GM19351 (cell line): ENCODE data around the gene ATP6V0D1.
"Not testable (repeated sequence)": the region's sequence is repeated elsewhere in the genome, so short reads cannot be mapped to it uniquely, and the experiment has no call there.

ENCODE experiments used
- ATAC-seq: cut with Tn5 transposase; IDR thresholded peaks from one replicate; pipeline ENCODE4 v1.9.1; 2021; ENCODE audit warnings: mild to moderate bottlenecking, moderate library complexity; ENCODE audit not compliant: unreplicated experiment

Gene ATP6V0D1

DNA sequence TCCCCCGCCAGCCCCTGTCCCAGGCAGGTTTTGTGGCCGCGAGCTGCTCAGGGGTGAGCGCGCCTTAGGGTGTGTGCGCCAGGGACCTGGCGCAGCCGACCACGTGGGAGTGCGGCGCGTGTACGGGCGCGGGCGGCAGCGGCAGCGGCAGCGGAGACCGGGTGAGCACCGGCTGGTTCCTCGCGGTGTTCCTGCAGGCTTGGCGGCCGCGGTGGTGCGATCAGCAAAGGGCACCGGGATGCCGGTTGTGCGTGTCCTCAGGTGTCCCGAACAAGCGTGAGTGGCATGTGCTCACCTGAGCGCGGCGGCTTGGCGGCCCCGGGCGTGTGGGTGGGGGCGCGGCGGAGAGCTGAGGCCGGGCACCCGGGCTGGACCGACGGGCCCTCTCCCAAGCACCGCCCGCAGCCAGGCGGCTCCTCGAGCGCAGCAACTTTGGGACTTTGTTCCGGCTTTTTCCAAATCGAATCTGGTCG, 50.4 kb downstream of the ATP6V0D1 start:
- no peak for ATAC-seq

DNA sequence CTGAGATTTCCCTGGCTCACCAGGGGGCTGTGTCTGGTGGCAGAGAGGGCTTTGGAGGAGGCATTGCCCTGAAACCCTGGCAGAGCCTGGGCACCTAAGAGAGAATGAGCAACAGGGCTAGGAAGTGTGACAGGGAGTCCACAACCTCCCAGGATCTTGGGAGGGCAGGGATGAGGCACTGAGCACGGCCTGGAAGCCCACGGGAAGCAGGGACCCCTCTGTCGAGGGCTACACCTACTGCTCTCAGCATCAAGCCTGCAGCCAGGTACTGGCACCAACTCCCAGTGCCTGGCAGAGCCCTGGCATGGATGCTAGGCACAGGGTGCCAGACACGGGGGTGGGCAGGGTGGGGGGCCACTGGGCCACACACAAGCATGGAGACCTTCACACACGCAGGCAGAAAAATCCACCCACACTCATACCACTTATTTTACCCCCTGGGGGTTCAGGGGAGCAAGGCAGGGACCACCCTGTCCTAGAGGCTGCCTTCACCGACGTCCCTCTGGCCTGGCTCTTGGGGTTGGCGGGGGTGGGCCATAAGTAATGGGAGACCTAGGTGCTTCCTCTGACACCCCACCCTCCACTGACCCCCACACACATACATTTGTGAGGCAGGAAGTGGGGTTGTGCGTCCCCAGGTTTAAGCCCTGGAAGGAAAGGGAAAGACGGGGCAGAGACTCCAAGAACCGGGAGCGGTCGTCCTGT, 51.0 kb downstream of the ATP6V0D1 start:
- ATAC-seq = no peak

DNA sequence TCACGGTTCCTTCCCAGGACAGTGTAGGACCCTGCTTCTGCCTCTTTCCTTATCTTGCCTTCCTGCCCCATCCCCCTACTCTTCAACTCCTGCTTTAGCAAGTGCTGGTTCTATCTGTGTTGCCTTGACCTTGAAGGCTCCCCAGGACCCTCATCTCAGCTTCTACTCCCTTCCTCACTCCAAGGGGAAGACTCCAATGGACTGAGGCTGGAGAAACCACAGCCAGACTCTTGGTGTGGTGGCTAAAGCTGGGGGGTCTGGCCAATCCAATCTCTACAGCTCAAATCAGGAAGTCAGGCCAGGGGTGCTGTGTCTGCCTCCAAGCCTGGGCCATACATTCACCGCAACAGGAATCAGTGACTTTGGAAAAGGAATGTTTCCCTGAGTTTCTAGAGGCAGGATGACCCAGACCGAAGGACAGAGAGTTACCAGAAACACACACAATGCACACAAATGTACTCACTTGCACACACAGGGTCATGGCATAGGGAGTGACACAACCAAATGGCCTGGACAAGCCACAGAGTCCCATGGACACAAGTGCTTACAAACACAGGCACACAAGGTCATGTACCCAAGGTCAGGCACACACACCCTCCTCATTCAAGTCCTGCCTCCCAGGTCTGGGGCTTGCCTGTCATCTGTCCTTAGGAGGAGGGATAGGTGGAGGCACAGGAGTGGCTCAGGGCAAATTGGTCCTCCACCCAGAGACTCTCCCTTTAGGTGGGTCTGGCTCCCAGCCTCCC, 51.7 kb downstream of the ATP6V0D1 start:
- no peak for ATAC-seq

DNA sequence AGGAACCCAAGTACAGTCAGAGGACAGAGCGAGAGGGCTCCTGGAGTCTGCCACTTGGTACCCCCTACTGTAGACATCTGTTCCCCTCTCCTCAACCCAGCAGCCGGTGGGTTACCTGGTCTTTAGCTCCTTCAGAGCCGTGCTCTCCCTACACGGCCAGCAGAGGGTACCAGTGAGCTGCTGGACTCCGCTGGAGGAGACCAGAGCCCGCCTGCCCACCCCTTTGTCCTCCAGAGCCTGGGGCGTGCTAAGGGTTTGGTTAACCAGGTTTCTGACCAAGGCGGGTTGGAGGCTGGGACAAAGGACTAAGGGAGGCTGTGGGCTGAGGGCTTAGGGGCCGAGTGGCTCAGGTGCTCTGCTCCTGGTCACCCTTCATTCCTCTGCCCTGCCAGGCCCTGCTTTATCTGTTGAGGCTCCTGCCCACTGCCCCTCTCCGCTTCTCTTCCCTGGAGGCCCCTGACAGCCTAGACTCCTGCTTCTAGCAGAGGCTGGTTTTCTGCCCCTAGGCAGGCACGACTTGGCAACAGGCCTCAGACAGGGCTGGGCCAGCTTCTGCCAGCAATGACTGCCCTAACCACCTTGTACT, 52.7 kb downstream of the ATP6V0D1 start:
- no peak for ATAC-seq

DNA sequence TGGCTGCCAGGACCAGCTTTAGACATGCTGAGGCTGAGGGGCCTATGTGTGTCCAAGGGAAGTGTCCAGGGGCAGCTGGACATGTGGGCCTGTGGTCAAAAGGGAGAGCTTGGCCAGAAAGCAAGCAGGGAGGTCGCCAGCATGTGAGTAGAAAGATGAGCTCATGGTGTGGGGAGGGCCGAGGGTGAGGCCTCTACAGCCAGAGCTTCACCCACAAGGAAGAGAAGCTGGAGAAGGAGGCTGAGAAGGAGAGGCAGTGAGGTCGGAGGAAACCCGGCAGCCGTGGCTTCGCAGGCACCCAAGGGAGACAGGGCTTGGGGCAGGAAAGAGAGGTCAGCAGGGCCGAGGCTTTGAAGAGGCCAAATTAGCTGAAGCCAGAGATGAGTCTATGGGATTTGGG, 54.0 kb downstream of the ATP6V0D1 start:
- ATAC-seq = no peak

DNA sequence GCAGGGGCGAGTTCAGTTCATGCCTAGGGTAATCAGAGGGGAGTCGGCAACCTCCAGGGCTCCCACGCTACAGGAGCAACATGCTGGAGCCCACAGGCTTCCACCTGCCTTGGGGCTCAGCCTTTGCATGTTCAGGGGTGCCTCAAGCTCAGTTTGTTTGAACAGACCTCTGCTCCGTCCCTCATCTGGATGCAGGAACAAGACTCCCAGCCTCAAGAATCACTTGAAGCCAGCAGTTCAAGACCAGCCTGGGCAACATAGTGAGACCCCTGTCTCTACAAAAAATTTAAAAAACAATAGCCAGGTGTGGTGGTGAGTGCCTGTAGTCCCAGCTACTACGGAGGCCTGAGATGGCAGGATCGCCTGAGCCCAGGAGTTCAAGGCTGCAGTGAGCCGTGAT, 54.9 kb downstream of the ATP6V0D1 start:
- ATAC-seq = no peak

DNA sequence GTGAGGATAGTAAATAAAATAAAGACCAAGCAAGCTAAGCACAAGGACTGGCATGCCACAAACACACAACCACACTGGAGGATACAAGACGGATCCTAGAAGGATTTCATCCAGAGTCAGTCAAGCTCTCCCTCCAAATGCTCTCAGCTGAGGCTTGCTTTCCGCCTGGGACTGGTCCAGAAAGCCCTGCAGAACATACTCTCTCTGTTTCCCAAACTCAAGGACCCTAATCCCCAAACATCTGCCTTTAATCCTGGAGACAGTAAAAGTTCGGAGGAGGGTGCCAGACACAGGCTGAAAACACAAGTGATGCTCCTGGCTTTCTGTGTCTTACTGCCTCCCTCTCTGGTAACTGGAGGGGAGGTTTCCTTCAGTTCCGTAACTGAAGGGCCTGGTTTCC, 55.4 kb downstream of the ATP6V0D1 start:
- no peak for ATAC-seq

DNA sequence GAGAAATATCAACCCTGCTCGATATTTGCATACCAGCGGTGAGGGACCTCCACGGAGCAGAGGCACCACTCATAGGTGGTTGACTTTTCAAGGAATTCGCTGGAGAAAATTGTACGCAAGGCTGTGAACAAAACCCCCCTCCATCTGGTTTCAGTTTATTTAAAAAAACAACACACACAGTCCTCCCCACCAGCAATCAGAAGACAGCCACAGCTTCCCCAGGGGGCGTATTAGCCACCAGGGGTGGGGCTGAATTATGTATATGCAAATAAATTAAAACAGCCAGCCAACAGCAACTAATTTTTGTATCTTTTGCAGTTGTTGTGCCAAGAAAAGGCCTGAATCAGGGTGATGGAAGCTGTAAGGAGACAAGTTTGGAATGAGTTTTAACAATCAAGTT, 55.9 kb downstream of the ATP6V0D1 start:
- no peak for ATAC-seq

DNA sequence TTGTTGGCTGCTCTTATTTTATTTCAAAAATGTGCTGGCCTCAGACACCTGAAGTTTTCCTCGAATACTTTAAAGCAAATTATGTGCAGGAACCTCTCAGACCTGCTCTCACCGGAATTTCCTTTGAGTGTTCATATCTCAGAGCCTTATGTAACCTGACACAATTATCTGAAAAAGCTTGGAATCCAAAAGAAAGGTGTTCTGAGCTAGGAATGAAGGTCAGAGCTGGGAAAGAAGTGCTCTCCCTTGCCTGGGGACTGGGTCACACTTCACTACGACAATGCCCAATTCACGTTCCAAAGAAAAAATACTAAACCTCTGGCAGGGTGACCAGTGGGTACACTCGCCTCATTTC, 56.7 kb downstream of the ATP6V0D1 start:
- no peak for ATAC-seq

DNA sequence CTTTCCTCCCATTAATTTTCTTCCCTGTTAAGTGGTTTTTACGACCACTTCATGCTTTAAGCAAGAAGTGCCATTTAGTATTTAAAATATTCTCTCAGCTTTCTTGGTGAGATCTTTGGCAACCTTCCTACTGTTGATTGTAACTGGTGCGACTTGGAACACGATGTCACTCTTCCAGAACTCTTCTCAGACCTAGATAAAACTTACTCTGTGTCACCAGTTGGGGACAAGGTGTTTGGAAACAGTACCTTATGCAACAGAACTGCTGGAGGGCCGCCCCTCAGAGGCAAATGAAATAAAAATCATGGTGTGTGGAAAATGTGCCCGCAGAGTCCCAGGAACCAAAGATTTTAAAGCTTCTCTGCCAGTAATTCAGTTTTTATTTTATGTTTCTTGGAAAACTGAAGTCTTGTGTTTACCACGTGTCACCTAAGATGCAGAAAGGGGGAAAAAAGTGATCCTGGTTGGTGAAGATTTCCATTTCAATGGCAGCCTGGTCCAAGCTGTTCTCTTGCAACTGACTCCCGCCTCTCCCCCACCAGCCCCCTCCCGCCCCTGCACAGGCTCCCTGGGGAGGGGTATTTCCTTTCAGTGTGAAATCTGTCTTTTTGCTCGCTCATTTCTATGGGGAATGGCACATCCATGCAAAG, 57.2 kb downstream of the ATP6V0D1 start:
- no peak for ATAC-seq

DNA sequence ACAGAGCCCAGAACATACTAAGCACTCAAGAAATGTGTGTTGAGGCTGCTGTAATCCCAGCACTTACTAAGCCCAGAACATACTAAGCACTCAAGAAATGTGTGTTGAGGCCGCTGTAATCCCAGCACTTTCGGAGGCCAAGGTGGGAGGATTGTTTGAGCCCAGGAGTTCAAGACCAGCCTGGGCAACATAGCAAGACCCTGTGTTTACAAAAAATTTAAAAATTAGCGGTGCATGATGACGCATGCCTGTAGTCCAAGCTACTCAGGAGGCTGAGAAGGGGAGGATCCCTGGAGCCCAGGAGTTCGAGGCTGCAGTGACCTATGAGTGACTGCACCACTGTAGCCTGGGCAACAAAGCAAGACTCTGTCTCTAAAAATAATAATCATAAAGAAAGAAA, 57.9 kb downstream of the ATP6V0D1 start:
- ATAC-seq = no peak

DNA sequence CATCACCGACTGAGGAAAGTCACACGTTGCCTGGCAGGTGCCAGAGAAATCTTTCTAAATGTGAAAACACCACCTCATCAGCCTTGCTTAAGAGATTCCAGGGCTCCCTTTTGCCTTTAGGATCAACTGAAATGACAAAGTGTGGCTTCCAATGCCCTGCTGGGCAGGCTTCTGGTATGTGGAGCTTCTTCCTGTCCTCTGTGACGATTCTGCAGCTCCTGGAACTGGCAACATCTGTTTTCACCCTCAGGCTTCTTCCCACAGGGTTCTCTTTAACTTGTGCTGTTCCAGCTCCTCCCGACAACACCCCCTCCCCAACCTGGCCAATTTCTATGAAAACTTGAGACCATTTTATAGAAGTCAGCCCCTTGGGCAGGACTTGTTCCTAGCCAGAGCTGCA, 59.9 kb downstream of the ATP6V0D1 start:
- no peak for ATAC-seq

DNA sequence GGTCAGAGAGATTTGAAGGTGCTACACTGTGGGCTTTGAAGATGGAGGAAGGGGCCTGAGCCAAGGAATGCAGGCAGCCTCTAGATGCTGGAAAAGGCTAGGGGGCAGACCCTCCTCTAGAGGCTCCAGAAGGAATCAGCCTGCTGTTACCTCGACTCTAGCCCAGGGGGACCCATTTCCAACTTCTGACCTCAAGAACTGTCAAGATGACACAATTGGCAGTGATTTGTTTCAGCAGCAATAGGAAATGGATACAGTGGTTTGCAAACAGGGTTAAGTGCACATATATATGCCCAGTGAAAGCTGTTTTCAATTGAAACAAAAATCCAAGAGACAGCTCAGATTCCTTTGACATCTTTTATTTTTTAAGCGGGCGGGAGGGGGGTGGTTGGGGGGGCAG, 61.0 kb downstream of the ATP6V0D1 start:
- no peak for ATAC-seq

DNA sequence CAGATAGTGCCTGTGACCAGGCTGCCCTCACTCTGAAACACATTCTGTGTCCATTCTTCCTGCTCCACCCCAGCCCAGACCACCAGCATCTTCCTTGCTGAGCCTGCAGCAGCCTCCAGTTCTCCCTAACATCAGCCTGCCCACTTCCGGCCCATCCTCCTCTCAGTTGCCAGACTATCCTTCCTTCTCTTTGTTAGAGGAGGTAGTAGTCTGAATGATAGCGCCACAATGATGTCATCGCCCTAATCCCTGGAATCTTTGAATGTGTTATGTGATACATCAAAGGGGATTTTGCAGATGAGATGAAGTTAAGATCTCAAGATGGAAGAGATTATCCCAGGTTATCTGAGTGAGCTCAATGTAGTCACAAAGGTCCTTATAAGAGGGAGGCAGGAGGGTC, 61.5 kb downstream of the ATP6V0D1 start:
- ATAC-seq = no peak

DNA sequence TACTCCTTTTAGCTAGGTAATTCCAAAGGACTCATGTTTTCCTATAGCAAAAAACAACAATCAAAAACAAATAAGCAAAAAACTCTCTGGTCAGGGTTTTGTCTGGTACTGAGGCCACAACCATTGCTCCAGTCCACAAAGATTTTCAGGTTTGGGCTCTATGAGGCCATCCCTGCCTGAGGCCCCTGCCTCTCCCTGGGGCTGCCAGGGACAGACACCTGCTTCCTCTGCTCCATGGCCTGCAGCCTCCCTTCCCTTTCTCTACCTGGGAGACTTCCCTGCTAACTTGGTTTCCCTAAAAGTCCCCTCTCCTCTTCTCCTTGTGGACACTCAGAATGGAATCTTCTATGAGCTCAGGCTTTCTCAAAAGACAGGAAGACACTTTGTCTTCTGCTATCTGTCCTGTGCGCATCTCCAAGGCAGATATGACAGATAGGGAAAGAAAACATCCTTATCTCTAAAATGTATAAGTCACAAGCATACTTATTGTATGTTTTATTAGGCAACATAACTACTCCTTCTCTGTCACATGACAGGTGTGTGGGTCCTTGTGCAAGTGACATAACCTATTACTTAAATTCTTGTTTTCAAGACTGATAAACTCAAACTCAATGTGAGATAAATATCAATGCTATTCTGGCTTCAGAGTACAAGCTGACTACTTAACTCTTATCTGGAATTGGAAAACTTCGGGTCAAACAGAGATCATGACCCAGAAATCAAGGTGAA, 63.5 kb downstream of the ATP6V0D1 start:
- ATAC-seq = no peak

DNA sequence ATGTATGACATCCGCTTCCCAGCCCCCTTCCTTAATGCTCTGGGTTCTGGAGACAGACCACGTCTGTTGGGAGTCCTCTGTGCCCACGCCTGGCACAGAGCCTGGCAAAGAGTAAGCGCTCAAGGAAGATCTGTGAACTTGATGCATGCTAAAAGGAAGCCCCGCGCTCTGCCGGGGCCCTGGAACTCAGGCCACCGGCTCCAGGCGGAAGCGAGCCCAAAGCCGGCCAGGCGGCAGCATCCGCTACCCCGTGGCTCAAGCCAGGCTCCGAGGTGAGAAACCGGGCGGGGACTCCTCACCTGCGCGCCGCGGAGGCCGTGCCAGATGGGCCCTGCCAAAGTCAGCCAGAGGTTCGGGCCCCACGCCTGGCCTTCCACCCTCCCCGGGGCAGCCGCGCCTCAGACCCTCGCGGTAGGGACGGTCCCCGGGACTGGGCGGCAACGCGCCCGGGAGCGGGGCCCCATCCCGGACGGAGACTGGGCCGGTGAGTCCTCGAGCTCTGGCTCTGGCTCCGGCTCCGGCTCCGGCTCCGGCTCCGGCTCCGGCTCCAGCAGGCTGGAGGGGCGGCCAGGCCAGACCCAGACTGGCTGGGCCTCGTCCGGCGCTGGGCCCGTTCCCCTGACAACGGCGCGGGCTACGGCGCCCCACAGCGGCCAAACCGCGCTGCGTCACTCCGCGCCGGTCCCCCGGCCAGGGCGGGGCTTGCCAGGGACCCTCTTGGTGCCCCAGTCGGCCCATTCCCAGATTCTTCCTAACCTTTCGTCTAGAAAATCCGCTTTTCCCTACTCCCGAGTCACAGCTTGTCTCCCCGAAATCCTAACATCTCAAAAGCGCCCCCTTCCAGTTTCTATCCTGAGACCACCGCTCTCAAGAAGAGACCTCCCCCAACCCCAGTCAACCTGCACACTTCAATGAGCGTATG, 64.8 kb downstream of the ATP6V0D1 start, which contains the start of gene ZDHHC1:
TSS of gene ZDHHC1 (minus strand) at position 606 of the 922 bp plus-strand sequence. CDS start 8,702 bp downstream, outside the sequence.
- ATAC-seq = peak; percentile 73

DNA sequence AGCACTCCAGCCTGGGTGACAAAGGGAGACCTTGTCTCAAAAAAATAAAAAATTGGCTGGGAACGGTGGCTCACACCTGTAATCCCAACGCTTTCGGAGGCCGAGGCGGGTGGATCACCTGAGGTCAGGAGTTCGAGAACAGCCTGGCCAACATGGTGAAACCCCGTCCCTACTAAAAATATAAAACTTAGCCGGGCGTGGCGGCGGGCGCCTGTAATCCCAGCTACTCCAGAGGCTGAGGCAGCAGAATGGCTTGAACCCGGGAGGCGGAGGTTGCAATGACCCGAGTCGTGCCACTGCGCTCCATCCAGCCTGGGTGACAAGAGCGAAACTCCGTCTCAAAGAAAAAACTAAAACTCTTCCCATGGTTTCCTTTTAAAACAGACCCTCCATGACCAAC, 65.5 kb downstream of the ATP6V0D1 start:
- ATAC-seq = not testable (repeated sequence)

DNA sequence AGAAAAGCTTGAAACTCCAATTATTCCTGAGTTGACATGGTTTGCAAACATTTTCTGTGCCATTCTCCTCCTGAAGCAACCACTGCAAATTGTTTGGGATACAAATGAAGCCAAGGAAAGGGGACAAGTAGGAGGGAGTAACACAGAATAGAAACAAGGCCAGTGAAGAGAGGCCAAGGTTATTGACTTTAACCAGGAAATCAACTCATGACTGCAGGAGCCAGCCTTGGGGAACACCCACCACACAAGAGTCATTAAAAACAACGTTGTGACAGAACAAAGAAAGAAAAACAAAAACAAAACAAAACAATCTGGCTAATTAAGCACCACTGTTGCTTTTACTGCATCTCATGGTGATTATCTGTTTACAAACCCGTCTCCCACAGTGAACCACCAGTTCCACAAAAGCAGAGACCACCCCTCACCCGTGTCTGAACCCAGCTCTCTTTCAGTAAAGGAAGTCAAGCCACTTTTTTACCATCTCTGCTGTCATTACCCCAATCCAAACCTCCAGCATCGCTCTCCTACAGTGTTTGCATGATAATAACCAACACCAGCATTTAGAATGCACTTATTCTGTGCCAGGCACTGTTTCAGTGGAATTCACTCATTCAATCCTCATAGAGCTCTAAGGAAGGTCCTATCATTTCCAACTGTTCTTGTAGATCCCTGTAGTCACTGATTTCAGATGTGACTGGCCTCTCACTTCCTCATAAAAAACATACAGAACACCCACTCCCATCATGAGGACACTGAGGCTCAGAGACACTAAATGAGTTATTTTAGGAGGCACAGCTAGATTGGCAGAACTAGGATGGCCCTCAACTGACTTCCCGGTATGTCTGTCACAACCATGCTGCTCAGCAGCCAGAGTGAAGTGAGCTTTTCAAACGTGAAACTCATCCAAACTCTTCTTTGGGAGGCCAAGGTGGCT, 66.7 kb downstream of the ATP6V0D1 start:
- no peak for ATAC-seq

DNA sequence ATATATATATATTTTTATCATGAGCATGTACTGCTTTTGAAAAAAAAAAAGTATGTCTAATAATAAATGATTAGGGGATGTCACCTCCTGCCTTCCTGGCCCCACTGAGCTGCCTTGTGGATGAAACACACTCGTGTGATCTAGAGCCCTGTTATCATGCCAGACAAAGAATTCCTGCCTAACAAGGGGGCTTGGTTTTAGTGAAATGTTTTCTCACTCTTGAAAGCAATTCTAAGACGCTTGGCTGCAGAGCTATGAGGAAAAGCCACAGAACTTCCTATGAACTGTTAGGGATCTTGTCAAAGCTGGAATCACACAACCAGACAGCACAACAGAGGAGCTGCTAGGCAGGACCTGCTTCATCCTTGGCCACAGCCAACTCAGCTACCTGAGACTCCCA, 68.7 kb downstream of the ATP6V0D1 start:
- ATAC-seq = no peak
